ENCODE results near the gene PIK3R5. TPM values are rescaled to one million over a fixed set of nuclear protein-coding genes. Genes with fewer than 3 reads are reported as not detected.

PIK3R5 gene
- total RNA-seq, 2 experiments from 2014 or later = 73.9 to 77.9 TPM

- H3K9me3 Mint-ChIP-seq (ENCODE audit: insufficient read depth) = peaks cover 10% of the 10 kb centered on the region
- no peak overlapping the region for H3K4me3 Mint-ChIP-seq
- ChIA-PET POLR2A (no interaction called here), CTCF (interaction anchor here (0.8 to 1.1 kb wide), 3 partner anchors 15 to 76 kb away, joined by 3 to 4 read pairs (median 3); no protein-coding TSS in a partner anchor)
- no peak for DNase-seq
- peaks cover 18% of the 10 kb centered on the region for H3K4me1 Mint-ChIP-seq (ENCODE audit: low read depth)
- no peaks in the 10 kb centered on the region for H3K27me3 Mint-ChIP-seq (ENCODE audit: low read depth)
- peak overlapping the region; percentile 7 for H3K27ac Mint-ChIP-seq
- no peak for ATAC-seq
- peaks cover 54% of the 10 kb centered on the region for H3K36me3 Mint-ChIP-seq (ENCODE audit: low read depth)
These were observed 43.1 kb downstream of the PIK3R5 start for GRCh38 chr17:8922451-8922850.

GRCh38 chr17:8921147-8921546 is 44.4 kb downstream of the PIK3R5 start:
- DNase-seq (no peak), ATAC-seq (no peak)
- H3K4me1 Mint-ChIP-seq (ENCODE audit: low read depth) = peaks cover 26% of the 10 kb centered on the region
- H3K36me3 Mint-ChIP-seq (ENCODE audit: low read depth) = peaks cover 57% of the 10 kb centered on the region
- H3K27ac Mint-ChIP-seq = no peak overlapping the region
- H3K4me3 Mint-ChIP-seq = no peak overlapping the region
- ChIA-PET CTCF (interaction anchor here (0.6 kb wide), 1 partner anchor 81 kb away, joined by 3 read pairs; no protein-coding TSS in a partner anchor), POLR2A (interaction anchor here (0.6 kb wide), 1 partner anchor 333 kb away, joined by 3 read pairs; no protein-coding TSS in a partner anchor)
- no peaks in the 10 kb centered on the region for H3K27me3 Mint-ChIP-seq (ENCODE audit: low read depth)
- H3K9me3 Mint-ChIP-seq (ENCODE audit: insufficient read depth) = peaks cover 10% of the 10 kb centered on the region

- Mint-ChIP-seq H3K36me3 (ENCODE audit: low read depth) (peaks cover 69% of the 10 kb centered on the region), H3K4me1 (ENCODE audit: low read depth) (peaks cover 34% of the 10 kb centered on the region), H3K4me3 (no peak overlapping the region), H3K27ac (peak overlapping the region; percentile 21), H3K27me3 (ENCODE audit: low read depth) (no peaks in the 10 kb centered on the region), H3K9me3 (ENCODE audit: insufficient read depth) (peaks cover 10% of the 10 kb centered on the region)
- CTCF ChIA-PET = interaction anchor here (0.9 kb wide), 1 partner anchor 23 kb away, joined by 3 read pairs; no protein-coding TSS in a partner anchor
- ATAC-seq = no peak
- DNase-seq = no peak
- POLR2A ChIA-PET = interaction anchor here (1.3 kb wide), 1 partner anchor 19 kb away, joined by 3 read pairs; no protein-coding TSS in a partner anchor
These were observed 46.6 kb downstream of the PIK3R5 start for GRCh38 chr17:8918807-8919465.

DNA sequence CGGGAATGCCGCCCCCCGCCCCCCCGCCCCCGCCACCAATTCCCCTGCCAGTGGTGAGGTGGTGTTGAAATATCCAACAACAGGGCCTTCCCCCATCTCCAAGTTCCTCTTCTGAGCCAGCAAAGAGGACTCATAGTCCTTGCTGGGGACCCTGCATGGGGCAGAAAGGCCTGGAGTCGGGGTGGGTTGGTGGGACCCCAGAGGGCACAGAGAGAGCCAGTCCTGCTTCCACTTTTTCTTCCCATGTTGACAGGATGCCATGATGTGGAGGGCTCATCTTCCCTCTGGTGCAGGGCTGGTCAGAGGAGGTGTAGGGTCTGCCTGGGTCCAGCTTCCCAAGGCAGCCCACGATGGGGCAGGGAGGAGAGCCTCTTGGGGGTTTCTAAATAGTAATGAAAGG is 49.0 kb downstream of the PIK3R5 start:
- POLR2A ChIA-PET = interaction anchor here (1.1 kb wide), 1 partner anchor 17 kb away, joined by 3 read pairs; no protein-coding TSS in a partner anchor
- CTCF ChIA-PET = interaction anchor here (1.0 to 1.1 kb wide), 2 partner anchors 15 to 31 kb away, joined by 3 read pairs; no protein-coding TSS in a partner anchor
- no peaks in the 10 kb centered on the region for H3K27me3 Mint-ChIP-seq (ENCODE audit: low read depth)
- H3K4me3 Mint-ChIP-seq = no peak overlapping the region
- peaks cover 66% of the 10 kb centered on the region for H3K36me3 Mint-ChIP-seq (ENCODE audit: low read depth)
- H3K9me3 Mint-ChIP-seq (ENCODE audit: insufficient read depth) = peaks cover 5% of the 10 kb centered on the region
- DNase-seq = no peak
- H3K4me1 Mint-ChIP-seq (ENCODE audit: low read depth) = peaks cover 25% of the 10 kb centered on the region
- no peak for ATAC-seq
- H3K27ac Mint-ChIP-seq = no peak overlapping the region

GRCh38 chr17:8914554-8914953 is 51.0 kb downstream of the PIK3R5 start:
- H3K27ac Mint-ChIP-seq = no peak overlapping the region
- no peak overlapping the region for H3K4me3 Mint-ChIP-seq
- DNase-seq (no peak), ATAC-seq (no peak)
- H3K9me3 Mint-ChIP-seq (ENCODE audit: insufficient read depth) = peaks cover 5% of the 10 kb centered on the region
- POLR2A ChIA-PET = no interaction called here
- CTCF ChIA-PET = interaction anchor here (1.3 kb wide), 1 partner anchor 19 kb away, joined by 3 read pairs; no protein-coding TSS in a partner anchor
- H3K4me1 Mint-ChIP-seq (ENCODE audit: low read depth) = peaks cover 22% of the 10 kb centered on the region
- no peaks in the 10 kb centered on the region for H3K27me3 Mint-ChIP-seq (ENCODE audit: low read depth)
- H3K36me3 Mint-ChIP-seq (ENCODE audit: low read depth) = peaks cover 73% of the 10 kb centered on the region

GRCh38 chr17:8913879-8914278 is 51.6 kb downstream of the PIK3R5 start:
- ChIA-PET POLR2A (interaction anchor here (0.6 kb wide), 1 partner anchor 94 kb away, joined by 3 read pairs; no protein-coding TSS in a partner anchor), CTCF (interaction anchor here (1.2 to 1.4 kb wide), 3 partner anchors 19 to 84 kb away, joined by 3 to 4 read pairs (median 3); no protein-coding TSS in a partner anchor)
- Mint-ChIP-seq H3K27me3 (ENCODE audit: low read depth) (no peaks in the 10 kb centered on the region), H3K4me3 (no peak overlapping the region), H3K4me1 (ENCODE audit: low read depth) (peaks cover 22% of the 10 kb centered on the region), H3K27ac (peak overlapping the region; percentile 25), H3K36me3 (ENCODE audit: low read depth) (peaks cover 73% of the 10 kb centered on the region), H3K9me3 (ENCODE audit: insufficient read depth) (peaks cover 3% of the 10 kb centered on the region)
- ATAC-seq (no peak), DNase-seq (no peak)

DNA sequence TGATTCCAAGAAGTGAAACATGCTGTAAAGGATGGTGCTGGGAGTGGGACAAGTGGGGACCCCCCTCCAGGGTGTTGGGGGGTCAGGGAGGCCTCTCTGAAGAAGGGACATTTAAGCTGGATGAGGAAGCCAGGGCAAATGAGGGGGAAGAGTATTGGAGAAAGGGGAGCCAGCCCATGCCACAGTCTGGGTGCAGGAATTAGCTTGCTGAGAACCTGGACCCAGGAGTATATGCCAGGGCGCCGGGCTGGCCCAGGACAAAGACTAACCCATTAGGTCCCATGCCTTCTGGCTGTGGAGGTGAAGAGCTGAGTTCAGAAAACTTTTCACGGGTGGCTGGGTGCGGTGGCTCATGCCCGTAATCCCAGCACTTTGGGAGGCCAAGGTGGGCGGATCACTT is 52.4 kb downstream of the PIK3R5 start:
- no peaks in the 10 kb centered on the region for H3K27me3 Mint-ChIP-seq (ENCODE audit: low read depth)
- H3K9me3 Mint-ChIP-seq (ENCODE audit: insufficient read depth) = no peaks in the 10 kb centered on the region
- DNase-seq (no peak), ATAC-seq (no peak)
- CTCF ChIA-PET = interaction anchor here (1.2 to 1.4 kb wide), 3 partner anchors 22 to 85 kb away, joined by 3 to 4 read pairs (median 4); no protein-coding TSS in a partner anchor
- peaks cover 73% of the 10 kb centered on the region for H3K36me3 Mint-ChIP-seq (ENCODE audit: low read depth)
- peaks cover 20% of the 10 kb centered on the region for H3K4me1 Mint-ChIP-seq (ENCODE audit: low read depth)
- peak overlapping the region; percentile 56 for H3K27ac Mint-ChIP-seq
- POLR2A ChIA-PET = no interaction called here
- no peak overlapping the region for H3K4me3 Mint-ChIP-seq

- peaks cover 20% of the 10 kb centered on the region for H3K4me1 Mint-ChIP-seq (ENCODE audit: low read depth)
These were observed 53.2 kb downstream of the PIK3R5 start for GRCh38 chr17:8912084-8912981.

GRCh38 chr17:8910969-8911604 is 54.4 kb downstream of the PIK3R5 start:
- CTCF ChIA-PET = interaction anchor here (1.0 to 1.7 kb wide), 3 partner anchors 11 to 126 kb away, joined by 3 to 8 read pairs (median 6); no protein-coding TSS in a partner anchor
- Mint-ChIP-seq H3K36me3 (ENCODE audit: low read depth) (peaks cover 67% of the 10 kb centered on the region), H3K4me1 (ENCODE audit: low read depth) (peaks cover 11% of the 10 kb centered on the region), H3K27ac (no peak overlapping the region), H3K4me3 (no peak overlapping the region), H3K9me3 (ENCODE audit: insufficient read depth) (no peaks in the 10 kb centered on the region), H3K27me3 (ENCODE audit: low read depth) (no peaks in the 10 kb centered on the region)
- POLR2A ChIA-PET = interaction anchor here (0.9 kb wide), 1 partner anchor 26 kb away, joined by 3 read pairs; no protein-coding TSS in a partner anchor
- ATAC-seq (no peak), DNase-seq (no peak)

More at GRCh38 chr17:8912084-8912981, 53.2 kb downstream of the PIK3R5 start:
- no peak for DNase-seq
- ATAC-seq = no peak
- H3K27ac Mint-ChIP-seq = peak overlapping the region; percentile 56
- no peaks in the 10 kb centered on the region for H3K27me3 Mint-ChIP-seq (ENCODE audit: low read depth)
- no peak overlapping the region for H3K4me3 Mint-ChIP-seq
- no peaks in the 10 kb centered on the region for H3K9me3 Mint-ChIP-seq (ENCODE audit: insufficient read depth)
- ChIA-PET POLR2A (interaction anchor here (1.1 kb wide), 1 partner anchor 41 kb away, joined by 3 read pairs; no protein-coding TSS in a partner anchor), CTCF (interaction anchor here (0.7 to 1.4 kb wide), 4 partner anchors 10 to 127 kb away, joined by 3 to 4 read pairs (median 4); no protein-coding TSS in a partner anchor)
- peaks cover 75% of the 10 kb centered on the region for H3K36me3 Mint-ChIP-seq (ENCODE audit: low read depth)

GRCh38 chr17:8909586-8910270 is 55.8 kb downstream of the PIK3R5 start:
- H3K4me1 Mint-ChIP-seq (ENCODE audit: low read depth) = peaks cover 6% of the 10 kb centered on the region
- no peaks in the 10 kb centered on the region for H3K9me3 Mint-ChIP-seq (ENCODE audit: insufficient read depth)
- H3K4me3 Mint-ChIP-seq = no peak overlapping the region
- peaks cover 71% of the 10 kb centered on the region for H3K36me3 Mint-ChIP-seq (ENCODE audit: low read depth)
- no peak for ATAC-seq
- DNase-seq = no peak
- ChIA-PET CTCF (interaction anchor here (1.3 to 1.7 kb wide), 4 partner anchors 9 to 124 kb away, joined by 3 to 8 read pairs (median 6); no protein-coding TSS in a partner anchor), POLR2A (no interaction called here)
- H3K27ac Mint-ChIP-seq = no peak overlapping the region
- no peaks in the 10 kb centered on the region for H3K27me3 Mint-ChIP-seq (ENCODE audit: low read depth)

Measured in activated CD8-positive, alpha-beta T cell treated with anti-CD3 and anti-CD28 coated beads, Interleukin-2, amount 10 ng/mL, durations not matched to agents 7 days and 5 days (primary cell).